Neural cell (in vitro differentiated cells): ENCODE measurements around the gene HOXC9. TPM values are rescaled to one million over a fixed set of nuclear protein-coding genes. Genes with fewer than 3 reads are reported as not detected.

ENCODE experiments used
- H2AFZ ChIP-seq: fragments of 200-600, 300-800 bp; sonication (generic), shearing (Covaris generic); 2 replicates; pipeline ENCODE4 v1.6.0; 2014; ENCODE audit warnings: low read depth, mild to moderate bottlenecking, antibody characterized with exemption, low read length, moderate library complexity
- H3F3A ChIP-seq: fragments of 200-600 bp; shearing (Covaris generic); 2 replicates; pipeline ENCODE4 v1.6.1; 2016; ENCODE audit warnings: mild to moderate bottlenecking, moderate library complexity, mixed read lengths, antibody characterized with exemption, low read length; ENCODE audit not compliant: insufficient read depth, poor library complexity, severe bottlenecking
- H3K27ac ChIP-seq: fragments of 200-600, 300-800 bp; sonication (generic), shearing (Covaris generic); 2 replicates; pipeline ENCODE4 v1.5.1; 2014; ENCODE audit warnings: mild to moderate bottlenecking, low read length, moderate library complexity
- H3K27me3 ChIP-seq: fragments of 300-800, 200-600 bp; sonication (generic), shearing (Covaris generic); 2 replicates; pipeline ENCODE4 v1.6.0; 2014; ENCODE audit warnings: mild to moderate bottlenecking, low read depth, low read length, moderate library complexity; ENCODE audit not compliant: insufficient read depth
- H3K36me3 ChIP-seq: fragments of 300-800, 200-600 bp; sonication (generic), shearing (Covaris generic); 2 replicates; pipeline ENCODE4 v1.5.1; 2014; ENCODE audit warnings: mild to moderate bottlenecking, antibody characterized with exemption, low read length, moderate library complexity; ENCODE audit not compliant: insufficient read depth
- H3K4me2 ChIP-seq: fragments of 300-800, 200-600 bp; sonication (generic), shearing (Covaris generic); 2 replicates; pipeline ENCODE4 v1.6.0; 2014; ENCODE audit warnings: mild to moderate bottlenecking, low read length
- H3K4me3 ChIP-seq: fragments of 300-800, 200-600 bp; sonication (generic), shearing (Covaris generic); 2 replicates; pipeline ENCODE4 v1.5.1; 2014; ENCODE audit warnings: mild to moderate bottlenecking, low read length, moderate library complexity
- H3K79me2 ChIP-seq: fragments of 200-600 bp; shearing (Covaris generic); replicated peaks from 2 replicates; pipeline ENCODE4 v1.6.0; 2014; ENCODE audit warnings: mild to moderate bottlenecking, low read length, moderate library complexity; ENCODE audit not compliant: insufficient read depth
- H3K9ac ChIP-seq: fragments of 300-800, 200-600 bp; sonication (generic), shearing (Covaris generic); 2 replicates; pipeline ENCODE4 v1.6.1; 2016; ENCODE audit warnings: mild to moderate bottlenecking, low read length, mixed read lengths
- H3K9me2 ChIP-seq: fragments of 200-600 bp; shearing (Covaris generic); 2 replicates; pipeline ENCODE4 v1.6.1; 2016; ENCODE audit warnings: mild to moderate bottlenecking, low read length, mixed read lengths; ENCODE audit not compliant: insufficient read depth
- H3K9me3 ChIP-seq: fragments of 200-600, 300-800 bp; sonication (generic), shearing (Covaris generic); 2 replicates; pipeline ENCODE4 v1.6.1; 2016; ENCODE audit warnings: mild to moderate bottlenecking, mixed run types, low read length, moderate library complexity, mixed read lengths
- H4K20me1 ChIP-seq: fragments of 200-600 bp; shearing (Covaris generic); 2 replicates; pipeline ENCODE4 v1.6.1; 2016; ENCODE audit warnings: mild to moderate bottlenecking, mixed run types; ENCODE audit not compliant: insufficient read depth
- EZH2 ChIP-seq: fragments of 200-600, 300-800 bp; shearing (Covaris generic), sonication (generic); IDR thresholded peaks from 2 replicates; pipeline ENCODE4 v1.6.1; 2014; ENCODE audit warnings: antibody characterized with exemption, low read length, borderline replicate concordance, mild to moderate bottlenecking; ENCODE audit not compliant: insufficient read depth, poor library complexity, severe bottlenecking
- MXI1 ChIP-seq: fragments of 450-650 bp; conservative IDR thresholded peaks from 2 replicates; pipeline ENCODE4 v1.6.1; 2014; ENCODE audit warnings: antibody characterized with exemption, mild to moderate bottlenecking; ENCODE audit not compliant: poor library complexity, severe bottlenecking
- POLR2AphosphoS5 ChIP-seq: IDR thresholded peaks from 2 replicates; pipeline ENCODE4 v1.6.1; 2012
- SMC3 ChIP-seq: fragments of 450-650 bp; conservative IDR thresholded peaks from 2 replicates; pipeline ENCODE4 v1.6.1; 2014; ENCODE audit warnings: antibody characterized with exemption, mild to moderate bottlenecking, moderate library complexity; ENCODE audit not compliant: poor library complexity
- TAF1 ChIP-seq: IDR thresholded peaks from 2 replicates; pipeline ENCODE4 v1.6.1; 2012; ENCODE audit warnings: low read depth
- polyA plus RNA-seq: library from polyadenylated mRNA; depleted of rRNA; stranded (reverse); fragments of >200 nt; gene quantifications from 2 replicates; pipeline ENCODE4 v1.2.3, GENCODE V29; 2014
- TF ChIP-seq, protein P1 (sequence below): IDR thresholded peaks from 2 replicates; pipeline ENCODE4 v1.6.1; 2012; ENCODE audit warnings: borderline replicate concordance
- TF ChIP-seq, protein P2 (sequence below): fragments of 450-650 bp; IDR thresholded peaks from 2 replicates; pipeline ENCODE4 v1.5.1; 2014; ENCODE audit warnings: antibody characterized with exemption, mild to moderate bottlenecking, moderate library complexity; ENCODE audit not compliant: poor library complexity, severe bottlenecking

The HOXC9 gene
- polyA plus RNA-seq, 1 donor from 2014 or later = not detected

DNA sequence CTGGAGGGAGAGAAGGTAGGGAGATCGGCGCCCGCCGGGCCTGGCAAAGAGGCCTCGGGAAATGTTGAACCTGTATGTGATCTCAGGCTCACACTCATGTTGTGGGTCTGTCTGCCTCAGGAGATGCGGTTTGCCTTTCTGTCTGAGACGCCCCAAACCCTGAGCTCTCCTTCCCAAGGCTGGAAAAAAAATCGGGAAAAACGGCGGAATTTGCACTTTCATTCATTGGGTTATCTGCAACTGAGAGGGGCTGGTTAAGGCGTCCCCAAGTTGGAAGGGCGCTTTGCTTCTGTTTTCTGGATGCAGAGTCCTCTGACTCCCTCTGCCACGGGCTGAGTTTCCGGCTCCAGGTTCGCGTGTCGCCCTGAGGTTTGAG is 5.0 kb upstream of the HOXC9 start:
- Histone ChIP-seq H3K9me3 (no peaks in the 10 kb centered on the region), H3K9me2 (no peaks in the 10 kb centered on the region), H3K36me3 (no peaks in the 10 kb centered on the region), H4K20me1 (no peaks in the 10 kb centered on the region), H3K79me2 (no peaks in the 10 kb centered on the region), H3K9ac (no peak overlapping the region), H3K27me3 (peaks cover 100% of the 10 kb centered on the region), H3K4me3 (no peak overlapping the region), H3K4me2 (no peak overlapping the region), H3F3A (no peaks in the 10 kb centered on the region), H2AFZ (no peak overlapping the region), H3K27ac (no peak overlapping the region)
- TF ChIP-seq SMC3 = no peak

DNA sequence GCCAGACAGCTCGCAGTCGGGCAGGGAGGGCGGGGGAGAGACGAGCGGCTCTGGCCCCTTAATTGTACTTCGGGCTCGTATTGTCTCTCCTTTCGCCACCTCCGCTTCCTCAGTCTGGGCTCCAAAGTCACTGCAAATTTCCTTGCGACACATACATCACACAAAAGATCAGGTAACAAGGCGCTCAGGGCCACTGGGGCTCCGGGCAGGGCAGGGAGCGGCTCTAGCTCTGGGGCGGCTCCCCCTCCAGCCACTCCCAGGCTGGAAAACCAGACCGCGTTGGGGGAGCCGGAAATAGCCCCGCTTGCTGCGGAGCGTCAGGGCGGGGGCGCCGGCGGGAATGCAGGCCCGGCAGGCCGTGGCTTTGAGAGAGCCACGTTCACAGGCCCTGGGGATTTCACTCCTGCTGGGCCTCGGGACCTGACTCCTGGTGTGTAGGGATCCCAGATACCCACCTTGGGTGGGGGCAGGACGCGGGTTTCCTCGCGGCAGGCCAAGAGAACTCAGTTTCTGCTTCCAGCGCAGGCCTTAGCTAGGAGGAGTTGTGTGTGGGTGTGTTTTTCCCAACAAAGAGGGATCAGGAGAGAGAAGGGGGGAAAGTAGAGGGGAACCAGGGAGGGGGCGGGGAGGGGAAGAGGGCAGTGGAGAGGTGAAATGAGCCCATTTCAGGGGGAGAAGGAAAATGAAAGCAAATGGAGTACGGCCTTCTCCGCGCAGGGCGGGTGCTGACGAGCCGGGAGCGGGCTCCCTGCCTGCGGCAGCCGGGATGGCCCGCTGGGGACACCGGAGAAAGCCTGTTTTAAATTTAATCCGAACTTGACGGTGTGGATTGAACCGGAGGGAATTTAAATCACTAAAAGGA is 4.4 kb upstream of the HOXC9 start:
- no peak overlapping the region for H3K27ac ChIP-seq
- no peak overlapping the region for H3K4me3 ChIP-seq
- H3K79me2 ChIP-seq = no peaks in the 10 kb centered on the region
- H3K36me3 ChIP-seq = no peaks in the 10 kb centered on the region
- no peaks in the 10 kb centered on the region for H3K9me3 ChIP-seq
- no peak overlapping the region for H3K4me2 ChIP-seq
- no peaks in the 10 kb centered on the region for H3F3A ChIP-seq
- H3K9me2 ChIP-seq = no peaks in the 10 kb centered on the region
- no peak overlapping the region for H3K9ac ChIP-seq
- H4K20me1 ChIP-seq = no peaks in the 10 kb centered on the region
- peaks cover 100% of the 10 kb centered on the region for H3K27me3 ChIP-seq
- peak; percentile 85 for TF ChIP-seq EZH2
- TF ChIP-seq, protein P1, sequence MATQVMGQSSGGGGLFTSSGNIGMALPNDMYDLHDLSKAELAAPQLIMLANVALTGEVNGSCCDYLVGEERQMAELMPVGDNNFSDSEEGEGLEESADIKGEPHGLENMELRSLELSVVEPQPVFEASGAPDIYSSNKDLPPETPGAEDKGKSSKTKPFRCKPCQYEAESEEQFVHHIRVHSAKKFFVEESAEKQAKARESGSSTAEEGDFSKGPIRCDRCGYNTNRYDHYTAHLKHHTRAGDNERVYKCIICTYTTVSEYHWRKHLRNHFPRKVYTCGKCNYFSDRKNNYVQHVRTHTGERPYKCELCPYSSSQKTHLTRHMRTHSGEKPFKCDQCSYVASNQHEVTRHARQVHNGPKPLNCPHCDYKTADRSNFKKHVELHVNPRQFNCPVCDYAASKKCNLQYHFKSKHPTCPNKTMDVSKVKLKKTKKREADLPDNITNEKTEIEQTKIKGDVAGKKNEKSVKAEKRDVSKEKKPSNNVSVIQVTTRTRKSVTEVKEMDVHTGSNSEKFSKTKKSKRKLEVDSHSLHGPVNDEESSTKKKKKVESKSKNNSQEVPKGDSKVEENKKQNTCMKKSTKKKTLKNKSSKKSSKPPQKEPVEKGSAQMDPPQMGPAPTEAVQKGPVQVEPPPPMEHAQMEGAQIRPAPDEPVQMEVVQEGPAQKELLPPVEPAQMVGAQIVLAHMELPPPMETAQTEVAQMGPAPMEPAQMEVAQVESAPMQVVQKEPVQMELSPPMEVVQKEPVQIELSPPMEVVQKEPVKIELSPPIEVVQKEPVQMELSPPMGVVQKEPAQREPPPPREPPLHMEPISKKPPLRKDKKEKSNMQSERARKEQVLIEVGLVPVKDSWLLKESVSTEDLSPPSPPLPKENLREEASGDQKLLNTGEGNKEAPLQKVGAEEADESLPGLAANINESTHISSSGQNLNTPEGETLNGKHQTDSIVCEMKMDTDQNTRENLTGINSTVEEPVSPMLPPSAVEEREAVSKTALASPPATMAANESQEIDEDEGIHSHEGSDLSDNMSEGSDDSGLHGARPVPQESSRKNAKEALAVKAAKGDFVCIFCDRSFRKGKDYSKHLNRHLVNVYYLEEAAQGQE = no peak
- no peak overlapping the region for H2AFZ ChIP-seq

DNA sequence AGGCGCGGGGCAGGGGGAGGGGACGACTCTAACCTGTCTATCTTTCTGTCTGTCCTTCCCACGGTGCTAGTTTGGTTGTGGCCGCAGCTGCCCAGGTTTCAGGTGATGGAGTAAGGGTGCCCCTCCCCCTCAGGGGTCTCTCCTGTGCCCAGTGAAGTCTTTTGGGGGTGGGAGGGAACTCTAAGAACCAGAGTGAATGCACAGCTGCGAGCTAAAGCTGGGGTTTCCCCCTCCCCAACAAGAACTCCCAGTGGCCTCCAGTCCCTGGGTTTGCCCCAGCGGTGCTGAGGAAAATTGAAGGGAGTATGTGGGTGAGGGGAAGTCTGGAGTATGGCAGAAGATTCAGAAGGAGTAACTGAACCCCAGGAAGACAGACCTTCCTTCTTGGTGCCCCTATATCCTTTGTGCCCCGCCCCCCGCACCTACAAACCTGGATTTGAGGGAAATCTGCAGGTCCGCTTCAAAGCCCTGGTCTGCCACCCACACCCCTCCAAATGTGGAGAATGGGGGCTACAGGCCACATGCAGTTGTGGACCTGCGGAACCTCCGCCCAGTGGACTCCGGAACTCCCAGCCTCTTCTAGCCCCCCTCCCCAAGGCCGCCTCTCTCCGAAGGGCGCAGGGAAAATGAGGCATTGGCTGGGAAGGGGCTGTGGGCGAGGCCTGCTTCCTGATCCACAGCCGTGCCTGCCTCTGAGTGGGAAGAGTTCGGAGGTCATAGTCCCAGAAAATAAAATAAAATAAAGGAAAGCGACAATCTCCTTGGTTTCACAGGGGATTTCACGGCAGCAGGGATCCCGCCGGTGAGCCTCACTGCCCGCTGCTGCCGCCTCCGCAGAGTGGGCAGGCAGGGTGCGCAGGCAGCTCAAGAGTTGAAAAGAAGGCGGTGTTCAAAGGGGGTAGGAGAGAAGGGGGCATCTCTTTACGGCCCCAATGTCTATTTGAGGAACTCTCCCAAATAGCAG is 3.4 kb upstream of the HOXC9 start:
- H3K27me3 ChIP-seq = peaks cover 100% of the 10 kb centered on the region
- H3K9ac ChIP-seq = no peak overlapping the region
- H3K79me2 ChIP-seq = no peaks in the 10 kb centered on the region
- no peaks in the 10 kb centered on the region for H3F3A ChIP-seq
- TF ChIP-seq EZH2 = peak; percentile 72
- TF ChIP-seq MXI1 = no peak
- TF ChIP-seq TAF1 = no peak
- no peak for TF ChIP-seq POLR2AphosphoS5
- TF ChIP-seq, protein P2, sequence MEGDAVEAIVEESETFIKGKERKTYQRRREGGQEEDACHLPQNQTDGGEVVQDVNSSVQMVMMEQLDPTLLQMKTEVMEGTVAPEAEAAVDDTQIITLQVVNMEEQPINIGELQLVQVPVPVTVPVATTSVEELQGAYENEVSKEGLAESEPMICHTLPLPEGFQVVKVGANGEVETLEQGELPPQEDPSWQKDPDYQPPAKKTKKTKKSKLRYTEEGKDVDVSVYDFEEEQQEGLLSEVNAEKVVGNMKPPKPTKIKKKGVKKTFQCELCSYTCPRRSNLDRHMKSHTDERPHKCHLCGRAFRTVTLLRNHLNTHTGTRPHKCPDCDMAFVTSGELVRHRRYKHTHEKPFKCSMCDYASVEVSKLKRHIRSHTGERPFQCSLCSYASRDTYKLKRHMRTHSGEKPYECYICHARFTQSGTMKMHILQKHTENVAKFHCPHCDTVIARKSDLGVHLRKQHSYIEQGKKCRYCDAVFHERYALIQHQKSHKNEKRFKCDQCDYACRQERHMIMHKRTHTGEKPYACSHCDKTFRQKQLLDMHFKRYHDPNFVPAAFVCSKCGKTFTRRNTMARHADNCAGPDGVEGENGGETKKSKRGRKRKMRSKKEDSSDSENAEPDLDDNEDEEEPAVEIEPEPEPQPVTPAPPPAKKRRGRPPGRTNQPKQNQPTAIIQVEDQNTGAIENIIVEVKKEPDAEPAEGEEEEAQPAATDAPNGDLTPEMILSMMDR = no peak
- H3K4me2 ChIP-seq = no peak overlapping the region
- H3K9me2 ChIP-seq = no peaks in the 10 kb centered on the region
- no peaks in the 10 kb centered on the region for H4K20me1 ChIP-seq
- no peak overlapping the region for H2AFZ ChIP-seq
- no peak overlapping the region for H3K4me3 ChIP-seq
- H3K36me3 ChIP-seq = no peaks in the 10 kb centered on the region
- no peaks in the 10 kb centered on the region for H3K9me3 ChIP-seq
- no peak overlapping the region for H3K27ac ChIP-seq
